ENCODE results near the gene SFI1.
"Not testable (repeated sequence)": the region's sequence is repeated elsewhere in the genome, so short reads cannot be mapped to it uniquely, and the experiment has no call there.

The SFI1 gene

GRCh38 chr22:31550871-31551370, 54.6 kb downstream of the SFI1 start:
- no peak for DNase-seq (ENCODE audit: low spot score)

GRCh38 chr22:31556627-31557203, 60.4 kb downstream of the SFI1 start:
- DNase-seq (ENCODE audit: low spot score), result peak; percentile 76

- DNase-seq (ENCODE audit: low spot score), result not testable (repeated sequence)
Measured at GRCh38 chr22:31558546-31558945, 62.2 kb downstream of the SFI1 start.

GRCh38 chr22:31561238-31561887, 65.0 kb downstream of the SFI1 start:
- peak; percentile 85 for DNase-seq (ENCODE audit: low spot score)

GRCh38 chr22:31561970-31562369, 65.6 kb downstream of the SFI1 start:
- DNase-seq (ENCODE audit: low spot score), result no peak

- no peak for DNase-seq (ENCODE audit: low spot score)
Measured at GRCh38 chr22:31566484-31566883, 70.1 kb downstream of the SFI1 start.

GRCh38 chr22:31567196-31567595, 70.9 kb downstream of the SFI1 start:
- no peak for DNase-seq (ENCODE audit: low spot score)

- no peak for DNase-seq (ENCODE audit: low spot score)
Measured at GRCh38 chr22:31567702-31568101, 71.4 kb downstream of the SFI1 start.

- DNase-seq (ENCODE audit: low spot score), result no peak
Measured at GRCh38 chr22:31569126-31569525, 72.8 kb downstream of the SFI1 start.

- DNase-seq (ENCODE audit: low spot score), result no peak
Measured at GRCh38 chr22:31572939-31573338, 76.6 kb downstream of the SFI1 start.

- DNase-seq (ENCODE audit: low spot score), result no peak
Measured at GRCh38 chr22:31574055-31574670, 77.8 kb downstream of the SFI1 start.

GRCh38 chr22:31575190-31575589, 78.9 kb downstream of the SFI1 start:
- peak; percentile 35 for DNase-seq (ENCODE audit: low spot score)

- DNase-seq (ENCODE audit: low spot score), result no peak
Measured at GRCh38 chr22:31577711-31578110, 81.4 kb downstream of the SFI1 start.

- DNase-seq (ENCODE audit: low spot score), result no peak
Measured at GRCh38 chr22:31578171-31578570, 81.8 kb downstream of the SFI1 start.

- no peak for DNase-seq (ENCODE audit: low spot score)
Measured at GRCh38 chr22:31579835-31580242, 83.5 kb downstream of the SFI1 start.

- DNase-seq (ENCODE audit: low spot score), result no peak
Measured at GRCh38 chr22:31583861-31584485, 87.6 kb downstream of the SFI1 start.

- DNase-seq (ENCODE audit: low spot score), result no peak
Measured at GRCh38 chr22:31584804-31585160, 88.4 kb downstream of the SFI1 start.

GRCh38 chr22:31585161-31585859, 89.0 kb downstream of the SFI1 start:
- no peak for DNase-seq (ENCODE audit: low spot score)

GRCh38 chr22:31586137-31586920, 90.0 kb downstream of the SFI1 start:
- DNase-seq (ENCODE audit: low spot score), result no peak

- no peak for DNase-seq (ENCODE audit: low spot score)
Measured at GRCh38 chr22:31588970-31589675, 92.8 kb downstream of the SFI1 start.

GRCh38 chr22:31590161-31590560, 93.8 kb downstream of the SFI1 start:
- DNase-seq (ENCODE audit: low spot score), result not testable (repeated sequence)

Data from COLO829 (cell line).